ENCODE measurements around the gene IFNG.

The IFNG gene

DNA sequence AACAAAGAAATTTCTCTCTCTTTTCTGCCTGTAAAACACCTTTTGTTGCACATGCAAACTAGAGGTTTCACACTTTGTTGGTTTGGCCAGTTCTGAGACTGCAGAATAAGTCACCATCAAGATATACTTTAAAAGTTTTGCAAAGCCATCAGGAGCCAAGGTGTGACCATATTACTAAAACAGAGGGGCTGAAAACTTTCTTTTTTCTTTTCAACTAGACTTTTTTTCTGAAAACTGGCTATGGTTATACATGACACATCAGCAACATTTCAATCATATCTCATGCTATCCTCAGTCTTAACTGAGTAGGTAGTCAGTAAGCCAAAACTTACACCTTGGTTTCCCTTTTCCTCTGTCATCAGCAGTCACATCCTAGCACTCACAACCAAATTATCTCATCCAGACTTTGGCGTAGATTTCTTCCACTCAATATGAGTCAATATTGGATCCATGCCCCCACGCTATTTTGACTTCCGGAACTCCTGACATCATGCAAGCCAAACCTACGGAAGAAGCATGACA is 4.1 kb upstream of the IFNG start:
- no peak for DNase-seq

DNA sequence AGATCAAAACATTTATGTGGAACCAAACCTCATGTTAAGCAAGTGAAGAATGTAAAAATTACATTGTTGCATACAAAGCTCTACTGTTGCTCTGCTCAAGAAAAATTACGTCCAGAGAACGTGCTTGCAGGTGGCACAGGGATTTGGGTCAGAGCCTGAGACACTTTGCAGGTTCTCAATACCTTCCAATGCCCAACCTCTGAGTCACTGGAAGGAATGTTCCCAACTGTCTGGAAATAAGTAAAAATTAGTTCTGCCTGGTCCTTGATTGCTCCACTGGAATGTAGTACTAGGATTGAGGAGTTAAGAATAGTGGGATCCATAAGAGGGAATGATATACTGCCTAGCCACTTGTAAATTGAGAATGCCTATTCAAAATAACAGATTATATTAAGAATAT is 2.8 kb upstream of the IFNG start:
- DNase-seq = no peak

DNA sequence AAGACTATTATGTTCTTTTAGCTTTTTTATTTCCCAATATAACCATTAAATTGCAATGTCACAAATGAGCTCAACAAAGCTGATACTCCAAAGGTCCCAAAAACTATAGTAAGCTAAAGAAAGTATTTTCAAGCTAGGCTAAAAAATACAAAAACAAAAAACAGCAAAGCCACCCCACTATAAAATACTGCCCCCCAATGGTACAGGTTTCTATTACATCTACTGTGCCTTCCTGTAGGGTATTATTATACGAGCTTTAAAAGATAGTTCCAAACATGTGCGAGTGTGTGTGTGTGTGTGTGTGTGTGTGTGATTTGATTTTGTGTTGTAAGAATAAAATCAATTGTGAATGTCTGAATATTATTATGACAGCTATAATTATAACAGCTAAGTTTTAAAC is 1.1 kb downstream of the IFNG start:
- no peak for DNase-seq

DNA sequence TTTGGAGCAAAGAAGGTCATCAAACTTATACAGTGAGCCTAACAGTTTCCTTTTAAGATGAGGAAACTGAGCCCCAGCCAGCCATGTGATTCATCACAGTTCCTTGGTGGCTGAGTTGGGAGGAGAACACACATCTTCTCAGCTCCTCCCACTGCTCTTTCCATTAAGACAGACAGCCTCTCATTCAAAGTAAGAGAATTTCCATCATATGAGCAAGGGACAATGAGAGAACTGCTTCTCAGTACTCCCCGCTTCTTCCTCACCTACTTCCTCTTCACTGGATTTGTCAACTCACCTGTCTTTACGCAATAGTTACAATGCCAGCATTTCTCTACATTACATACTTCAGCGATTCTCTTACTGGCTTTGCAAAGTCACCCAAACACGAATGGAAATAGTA is 2.2 kb downstream of the IFNG start:
- no peak for DNase-seq

DNA sequence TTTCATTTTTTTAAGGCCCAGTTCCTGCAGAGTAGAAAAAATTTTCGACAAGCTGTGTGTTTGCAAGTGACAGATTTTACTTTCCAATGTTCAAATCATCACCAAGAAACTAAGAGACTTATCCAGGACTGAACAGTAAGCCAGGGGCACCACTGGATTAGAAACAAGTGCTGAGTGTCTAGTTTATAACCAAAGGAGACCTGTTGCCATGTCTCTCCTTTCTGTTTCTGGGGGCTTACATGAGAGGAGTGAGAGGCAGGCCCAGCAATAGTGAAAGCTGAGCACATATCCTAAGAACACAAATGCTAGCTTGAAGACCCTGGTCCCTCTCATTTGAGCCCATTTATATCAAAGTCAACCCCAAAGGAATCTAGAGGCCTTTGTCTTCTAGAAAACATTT is 2.9 kb downstream of the IFNG start:
- DNase-seq = no peak

DNA sequence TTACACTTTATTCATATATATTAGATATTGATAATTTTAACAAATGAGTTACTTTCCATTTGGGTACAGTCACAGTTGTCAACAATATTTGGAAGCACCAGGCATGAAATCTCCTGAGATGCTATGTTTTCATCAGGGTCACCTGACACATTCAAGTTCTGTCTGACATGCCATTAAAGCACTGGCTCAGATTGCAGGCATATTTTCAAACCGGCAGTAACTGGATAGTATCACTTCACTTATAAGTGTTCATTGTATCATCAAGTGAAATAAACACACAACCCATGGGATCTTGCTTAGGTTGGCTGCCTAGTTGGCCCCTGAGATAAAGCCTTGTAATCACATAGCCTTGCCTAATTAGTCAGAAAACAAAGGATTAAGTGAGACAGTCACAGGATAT is 4.8 kb downstream of the IFNG start:
- no peak for DNase-seq

DNA sequence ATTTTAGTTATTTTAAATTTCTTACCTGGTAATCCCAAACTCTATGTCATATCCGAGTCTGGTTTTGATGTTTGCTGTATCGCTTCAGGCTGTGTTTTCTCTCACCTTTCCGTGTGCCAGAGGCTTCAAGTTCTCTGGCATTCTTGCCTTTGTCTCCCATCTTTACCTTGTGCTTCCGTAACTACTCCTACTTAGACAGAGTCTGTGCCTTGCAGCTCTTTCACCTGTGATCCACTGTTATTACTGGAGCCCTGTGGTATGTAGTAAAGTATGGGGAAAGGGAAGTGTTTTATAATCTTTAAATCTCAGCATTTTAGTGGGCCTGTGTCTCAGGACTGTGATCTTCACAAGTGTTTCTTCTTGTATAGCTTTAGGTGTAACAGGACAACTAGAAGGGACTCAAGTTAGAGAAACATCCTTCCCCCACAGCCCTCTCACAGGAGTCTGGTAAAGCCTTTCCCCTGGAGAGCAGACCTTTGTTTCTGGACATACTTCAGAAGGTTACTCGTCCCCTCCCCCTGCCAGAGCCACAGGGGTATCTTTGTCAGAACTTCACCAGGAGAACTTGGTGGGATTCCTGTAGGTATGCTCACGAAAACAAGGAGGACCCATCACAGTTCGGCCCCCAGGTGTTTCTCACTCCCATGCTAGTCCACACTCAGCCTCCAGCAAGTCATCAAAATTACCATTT is 11.1 kb downstream of the IFNG start:
- no peak for DNase-seq

DNA sequence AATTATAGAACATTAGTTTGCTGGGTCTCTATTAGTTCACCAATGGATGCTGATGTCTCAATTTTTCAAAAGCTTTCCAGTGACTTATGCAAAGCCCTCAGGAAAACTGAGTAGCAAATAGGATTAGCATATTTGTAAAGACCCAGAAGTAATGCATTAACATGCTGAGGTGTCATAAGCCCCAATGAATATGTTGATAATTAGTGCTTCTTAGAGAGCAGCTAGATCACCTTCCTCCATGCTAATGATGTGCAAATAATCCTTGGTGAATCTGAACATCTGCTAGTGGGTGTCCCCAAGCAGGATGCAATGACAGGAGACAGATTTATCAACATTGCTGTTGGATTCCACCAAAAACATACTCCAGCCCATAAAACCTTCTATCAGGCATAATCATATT is 19.0 kb downstream of the IFNG start:
- DNase-seq = no peak

DNA sequence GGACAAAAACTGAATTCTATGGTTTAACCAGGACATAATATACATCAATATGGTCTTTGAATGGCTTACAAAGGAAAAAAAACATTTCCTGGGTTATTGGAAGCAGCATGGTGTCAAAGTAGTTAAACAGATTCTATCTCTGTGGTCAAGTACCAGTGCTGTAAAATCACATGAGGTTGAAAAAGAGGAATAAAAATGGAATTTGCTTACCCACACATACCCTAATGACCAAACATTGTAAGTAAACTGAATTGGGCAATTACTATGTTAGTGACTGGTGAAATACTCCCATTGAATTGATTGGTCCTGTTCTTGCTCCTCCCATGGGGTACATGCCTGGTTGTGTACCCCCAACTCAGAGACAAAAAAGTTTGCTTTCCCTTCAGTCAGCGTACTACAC is 19.6 kb downstream of the IFNG start:
- DNase-seq = no peak

DNA sequence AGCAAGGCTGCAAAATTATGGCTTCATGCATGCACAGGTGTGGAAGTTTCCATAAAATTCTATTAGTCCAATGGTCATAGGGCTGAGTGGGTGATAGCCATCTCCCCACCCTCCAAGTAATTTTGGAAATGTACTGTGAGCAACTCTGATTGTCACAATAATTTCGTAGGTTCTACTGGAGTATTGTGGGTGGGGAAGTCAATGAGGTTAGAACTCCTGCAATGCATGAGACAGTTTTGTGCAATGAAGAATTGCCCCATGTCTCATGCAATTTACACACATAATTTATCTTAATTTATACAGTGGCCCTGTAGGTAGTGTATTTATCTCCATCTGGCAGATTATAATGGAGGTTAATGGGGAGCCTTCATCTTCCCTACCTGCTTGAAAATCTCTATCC is 20.5 kb downstream of the IFNG start:
- no peak for DNase-seq

DNA sequence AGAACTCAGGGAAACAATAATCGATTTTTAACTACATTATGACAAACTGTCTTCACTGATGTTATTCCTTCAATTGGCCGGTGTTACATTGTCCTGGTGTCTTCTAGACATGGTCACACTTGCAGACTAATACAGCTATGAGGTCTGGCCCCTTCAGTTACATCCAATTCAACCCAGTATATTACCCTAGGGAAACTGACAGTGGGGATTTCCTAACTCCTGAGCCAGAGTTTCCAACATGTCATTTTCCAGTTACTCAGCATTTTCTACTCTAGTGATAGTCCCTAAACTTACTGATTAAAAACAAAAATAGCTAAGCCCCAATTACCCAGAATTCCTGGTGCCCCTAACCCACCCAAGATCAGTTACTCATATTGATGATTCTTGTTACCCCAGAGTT is 21.1 kb downstream of the IFNG start:
- DNase-seq = no peak

DNA sequence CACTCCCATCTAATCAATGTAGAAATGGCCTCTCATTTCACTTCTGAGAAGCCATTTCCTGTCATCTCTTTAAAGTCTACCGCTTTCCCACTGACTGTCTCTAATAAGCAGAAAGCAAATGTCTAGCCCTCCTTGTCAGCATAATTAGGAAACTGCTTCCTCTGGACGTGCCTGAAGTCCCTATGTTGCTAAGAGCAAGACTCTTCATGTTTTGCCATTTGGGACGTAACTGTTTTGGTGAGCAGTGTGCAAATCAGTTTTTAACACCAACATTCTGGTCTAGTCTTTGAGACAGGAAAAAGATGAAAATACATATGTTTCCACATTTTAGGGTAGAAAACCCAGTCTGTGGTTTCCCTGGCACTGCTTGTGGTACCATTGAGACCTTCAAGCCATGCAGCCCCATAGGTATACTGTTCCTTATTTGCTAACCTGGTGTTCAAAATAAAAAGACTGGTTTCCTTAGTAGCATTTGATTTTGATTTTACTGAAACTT is 22.2 kb downstream of the IFNG start:
- no peak for DNase-seq

DNA sequence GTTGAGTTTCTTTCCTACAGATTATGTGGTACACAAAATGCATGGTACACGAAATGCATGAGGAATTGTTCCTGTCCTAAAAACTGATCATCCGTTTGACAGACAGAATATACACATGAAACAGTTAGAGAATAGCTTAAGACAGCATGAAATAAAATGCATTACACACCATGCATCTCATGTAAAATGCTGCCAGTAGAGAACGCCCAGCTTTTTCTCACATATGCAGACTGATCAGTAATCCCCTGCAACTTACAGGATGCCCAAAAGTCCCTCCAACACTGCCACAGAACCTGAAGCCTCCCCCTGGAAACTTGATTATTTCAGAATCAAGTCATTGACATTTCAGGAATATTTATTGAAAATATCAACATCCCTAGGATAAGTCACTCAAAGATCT is 24.0 kb downstream of the IFNG start:
- DNase-seq = no peak

DNA sequence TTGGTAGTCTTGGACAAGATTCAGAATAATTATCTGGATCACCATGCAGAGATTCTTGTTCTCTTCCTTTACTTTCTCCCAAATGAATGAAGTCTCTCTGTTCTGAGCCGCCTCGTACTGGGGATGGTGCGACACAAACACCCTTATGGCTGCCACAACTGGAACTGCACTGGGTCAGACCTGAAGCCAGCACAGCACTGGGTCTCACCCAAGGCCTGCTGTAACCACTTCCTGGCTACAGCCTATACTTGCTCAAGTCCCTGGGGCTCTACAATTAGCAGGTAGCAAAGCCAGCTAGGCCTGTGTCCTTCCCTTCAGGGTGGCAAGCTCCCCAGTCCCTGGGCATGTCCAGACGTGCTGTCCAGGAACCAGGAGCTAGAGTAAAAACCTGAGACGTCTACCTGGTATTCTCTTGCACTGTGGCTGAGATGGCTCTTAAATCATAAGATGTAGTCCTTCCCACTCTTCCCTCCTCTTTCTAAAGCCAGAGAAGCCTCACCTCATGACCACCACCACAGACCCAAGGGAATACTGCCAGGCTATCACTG is 27.6 kb downstream of the IFNG start:
- no peak for DNase-seq

DNA sequence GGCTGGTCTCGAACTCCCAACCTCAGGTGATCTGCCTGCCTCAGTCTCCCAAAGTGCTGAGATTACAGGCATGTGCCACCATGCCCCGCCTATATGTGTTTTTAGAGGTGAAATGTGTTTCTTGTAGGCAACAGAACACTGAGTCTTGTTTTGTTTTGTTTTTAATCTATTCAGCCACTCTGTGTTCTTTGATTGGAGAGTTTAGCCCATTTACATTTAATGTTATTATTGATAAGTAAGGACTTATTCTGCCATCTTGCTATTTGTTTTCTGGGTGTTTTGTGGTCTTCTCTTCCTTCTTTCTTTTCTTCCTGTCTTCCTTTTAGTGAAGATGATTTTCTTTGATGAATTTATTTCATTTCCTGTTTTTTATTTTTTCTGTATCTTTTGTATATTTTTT is 29.6 kb downstream of the IFNG start:
- DNase-seq = no peak

DNA sequence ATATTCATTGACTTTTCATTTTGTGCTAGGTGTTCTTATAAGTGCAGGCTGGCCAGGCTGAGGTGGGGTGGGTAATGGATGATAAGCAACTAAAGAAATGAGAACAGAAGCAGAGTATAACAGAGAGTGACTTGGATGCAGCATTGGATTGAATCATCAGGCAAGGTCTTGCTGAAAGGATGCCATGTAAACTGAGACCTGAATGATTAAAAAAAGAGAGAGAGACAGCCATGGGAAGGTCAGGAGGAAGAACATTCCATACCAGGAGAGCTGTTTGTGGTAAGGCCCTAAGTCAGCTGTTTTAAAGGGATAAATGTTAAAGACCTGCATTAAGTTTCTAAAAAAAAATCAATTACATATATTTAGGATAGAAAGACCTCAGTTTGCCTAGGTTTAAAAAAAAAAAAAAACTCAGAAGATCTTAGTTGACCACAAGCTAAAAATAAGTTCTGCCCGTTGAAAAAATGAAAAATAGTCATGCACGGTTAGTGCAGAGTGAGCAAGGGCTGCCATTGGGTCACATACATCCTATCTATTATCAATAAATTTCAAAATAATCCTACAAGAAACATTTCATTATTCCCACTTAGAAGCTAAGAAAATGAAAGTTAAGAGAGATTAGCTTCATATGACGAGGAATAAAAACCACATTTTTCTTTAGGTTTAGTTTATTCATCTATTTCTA is 37.2 kb downstream of the IFNG start:
- no peak for DNase-seq

DNA sequence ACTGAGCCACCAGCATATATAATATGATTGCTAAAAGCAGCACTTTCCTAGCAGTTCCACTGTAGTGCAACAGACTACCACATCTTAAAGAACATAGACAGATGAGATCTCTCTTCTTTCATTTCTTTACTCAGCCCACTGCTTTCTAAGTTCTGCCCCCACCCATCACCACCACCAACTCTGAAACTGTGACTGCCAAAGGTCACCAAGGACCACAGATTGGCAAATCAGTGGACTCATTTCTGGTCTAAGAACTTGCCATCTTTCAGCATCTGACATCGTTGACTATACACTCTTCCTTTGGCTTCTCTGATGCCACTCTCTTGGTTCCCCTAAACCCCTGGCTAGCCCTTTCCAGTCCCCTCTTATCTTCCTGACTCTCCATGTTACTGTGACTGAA is 38.4 kb downstream of the IFNG start:
- no peak for DNase-seq

DNA sequence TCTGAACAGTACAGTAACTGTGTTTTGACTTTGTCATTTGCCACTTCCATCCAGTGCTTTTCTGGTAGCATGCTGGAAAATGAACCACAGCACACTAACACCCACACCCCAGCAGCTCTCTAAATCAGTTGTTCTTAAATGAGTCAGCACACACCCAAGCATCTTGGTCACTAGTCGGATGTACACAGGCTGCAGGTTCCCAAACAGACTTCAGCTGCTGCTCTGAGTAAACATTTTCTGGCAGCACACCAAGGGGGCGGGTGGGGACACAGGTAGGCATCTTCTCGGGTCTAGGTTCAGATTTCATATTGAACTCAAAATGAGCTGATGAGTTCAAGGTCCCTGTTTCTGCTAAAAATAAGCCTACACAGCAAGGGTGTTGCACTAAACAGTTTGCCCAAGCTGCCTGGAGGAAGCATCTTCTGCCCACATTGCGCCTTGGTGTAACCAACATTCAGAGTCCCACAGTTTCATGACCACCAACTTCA is 39.8 kb downstream of the IFNG start:
- DNase-seq = no peak

DNA sequence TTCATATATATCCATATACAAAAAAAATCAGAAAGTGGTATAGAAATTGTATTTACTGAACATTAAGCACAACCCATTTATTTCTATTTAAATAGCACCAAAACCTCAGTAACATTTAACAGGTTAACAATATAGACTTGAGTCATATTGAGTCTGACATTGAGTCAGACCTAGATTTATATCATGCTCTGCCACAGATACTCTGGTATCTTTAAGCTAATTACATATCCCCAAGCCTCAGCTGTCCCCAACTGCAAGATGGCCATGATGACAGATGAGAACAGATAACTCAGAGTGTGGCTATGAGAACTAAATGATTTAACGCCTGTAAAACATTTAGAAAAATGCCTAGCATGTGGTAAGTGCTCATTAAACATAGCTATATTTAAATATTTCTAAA is 40.3 kb downstream of the IFNG start:
- DNase-seq = no peak

DNA sequence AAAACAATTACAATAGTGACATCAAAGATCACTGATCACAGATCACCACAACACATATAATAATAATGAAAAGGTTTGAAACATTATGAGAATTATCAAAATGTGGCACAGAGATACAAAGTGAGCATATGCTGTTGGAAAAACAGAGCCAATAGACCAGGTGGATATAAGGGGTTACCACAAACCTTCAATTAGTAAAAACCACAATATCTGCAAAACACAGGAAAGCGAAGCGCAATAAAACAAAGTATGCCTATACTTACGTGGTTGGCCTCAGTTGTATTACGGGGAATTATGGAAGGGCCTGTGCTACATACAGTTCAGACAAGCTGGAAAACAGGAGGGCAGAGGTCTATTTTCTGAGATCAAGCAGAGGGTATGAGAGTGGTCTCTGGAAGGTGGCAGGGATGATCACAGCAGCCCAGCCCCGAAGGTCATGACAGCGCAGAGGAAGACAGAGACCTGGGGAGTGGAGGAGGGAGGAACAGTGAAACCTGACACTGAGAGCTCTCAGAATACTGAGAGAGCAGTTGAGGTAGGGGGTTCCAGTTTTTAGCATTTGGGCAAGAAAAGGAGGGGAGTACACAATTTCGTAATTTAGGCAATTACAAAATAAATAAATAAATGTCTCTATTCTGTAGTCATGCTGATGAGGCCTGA is 41.3 kb downstream of the IFNG start:
- no peak for DNase-seq

DNA sequence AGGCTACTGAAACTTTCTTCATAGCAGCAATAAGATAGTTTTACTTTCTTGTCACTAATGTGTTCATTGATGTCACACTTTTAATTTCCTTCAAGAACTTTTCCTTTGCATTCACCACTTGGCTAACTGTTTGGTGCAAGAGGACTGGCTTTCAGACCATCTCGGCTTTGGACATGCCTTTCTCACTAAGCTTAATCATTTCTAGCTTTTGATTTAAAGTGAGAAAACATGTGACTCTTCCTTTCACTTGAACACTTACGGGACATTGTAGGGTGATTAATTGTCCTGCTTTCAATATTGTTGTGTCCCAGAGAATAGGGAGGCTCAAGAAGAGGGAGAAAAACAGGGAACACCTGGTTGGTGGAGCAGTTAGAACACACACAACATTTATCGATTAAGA is 41.9 kb downstream of the IFNG start:
- DNase-seq = no peak

DNA sequence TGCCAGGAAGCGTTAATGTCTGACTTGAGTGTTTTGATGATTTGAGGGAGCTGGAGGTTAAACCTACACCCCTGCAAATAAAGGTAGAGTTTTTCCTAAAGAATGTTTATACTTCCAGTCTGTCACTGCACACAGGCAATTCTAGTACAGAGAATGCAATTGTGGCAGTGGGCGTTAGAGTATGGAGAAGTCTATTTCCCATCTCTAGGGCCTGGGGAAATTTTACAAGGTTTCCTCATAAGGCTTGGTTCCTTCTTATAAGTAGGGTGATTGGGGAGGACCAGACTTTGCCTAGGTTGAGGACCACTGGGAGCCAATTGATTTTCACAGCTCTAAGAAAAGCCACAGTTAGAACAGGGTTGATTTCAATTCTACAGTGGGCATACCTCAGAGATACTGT is 44.3 kb downstream of the IFNG start:
- DNase-seq = no peak

DNA sequence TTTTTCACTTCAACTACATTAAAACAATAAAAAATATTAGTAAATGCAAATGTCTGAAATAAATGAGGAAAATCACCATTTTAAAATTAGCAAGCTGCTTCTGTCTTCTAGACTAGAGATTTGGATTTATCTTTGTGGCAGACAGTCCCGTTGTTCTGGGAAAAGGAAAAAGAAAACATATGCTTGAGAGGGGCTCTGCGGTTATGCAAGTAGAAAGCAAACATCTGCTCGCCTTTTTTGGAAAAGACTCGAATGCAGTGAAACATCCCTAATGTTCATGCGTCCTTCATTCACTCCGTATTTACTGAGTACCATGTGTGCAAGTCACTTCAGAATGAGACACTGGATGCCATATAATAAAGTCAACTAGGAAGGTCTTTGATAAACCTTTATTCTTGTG is 44.9 kb downstream of the IFNG start:
- DNase-seq = no peak

DNA sequence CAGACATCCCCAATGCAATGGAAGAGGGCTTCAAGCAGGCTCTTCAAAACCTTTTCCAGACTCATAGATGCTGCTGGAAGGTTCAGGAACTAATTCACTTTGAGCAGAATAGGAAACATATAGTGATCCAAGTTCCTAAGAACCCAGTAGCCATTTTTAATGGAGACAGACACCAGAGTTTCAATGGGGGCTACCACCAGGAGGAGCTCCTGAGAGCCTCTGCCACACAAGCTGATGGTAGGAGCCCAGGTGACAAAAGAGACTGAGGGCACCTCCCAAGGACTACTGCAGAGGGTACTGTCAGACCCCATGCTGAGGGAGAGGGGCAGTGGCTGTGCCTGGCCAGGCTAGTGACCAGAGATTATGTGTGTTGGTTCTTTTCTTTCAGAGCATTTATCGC is 45.9 kb downstream of the IFNG start:
- no peak for DNase-seq
